ELR (cell line): Measurements from ENCODE around the gene CCDC197.

ENCODE experiments used
- DNase-seq: peaks from one replicate; pipeline ENCODE4 v3.0.0-alpha.2; 2015; ENCODE audit warnings: low read depth

CCDC197 gene

GRCh38 chr14:93961620-93962019, 35.5 kb upstream of the CCDC197 start:
- no peak for DNase-seq

- peak; percentile 78 for DNase-seq
These were observed 34.1 kb upstream of the CCDC197 start for GRCh38 chr14:93962701-93963601.

GRCh38 chr14:93963692-93964091, 33.4 kb upstream of the CCDC197 start:
- no peak for DNase-seq

- no peak for DNase-seq
These were observed 32.8 kb upstream of the CCDC197 start for GRCh38 chr14:93964281-93964680.

GRCh38 chr14:93964820-93965286, 32.2 kb upstream of the CCDC197 start:
- no peak for DNase-seq

- DNase-seq = peak; percentile 96
These were observed 31.7 kb upstream of the CCDC197 start for GRCh38 chr14:93965287-93965821.

- no peak for DNase-seq
These were observed 31.1 kb upstream of the CCDC197 start for GRCh38 chr14:93965946-93966474.

GRCh38 chr14:93967637-93968250, 29.4 kb upstream of the CCDC197 start:
- no peak for DNase-seq

GRCh38 chr14:93969082-93969828, 27.8 kb upstream of the CCDC197 start:
- no peak for DNase-seq

- peak; percentile 51 for DNase-seq
These were observed 26.5 kb upstream of the CCDC197 start for GRCh38 chr14:93970585-93970964.

- no peak for DNase-seq
These were observed 26.0 kb upstream of the CCDC197 start for GRCh38 chr14:93970965-93971634.

GRCh38 chr14:93971635-93972027, 25.5 kb upstream of the CCDC197 start:
- DNase-seq = no peak

- no peak for DNase-seq
These were observed 24.4 kb upstream of the CCDC197 start for GRCh38 chr14:93972618-93973205.

- no peak for DNase-seq
These were observed 23.5 kb upstream of the CCDC197 start for GRCh38 chr14:93973607-93974006.

GRCh38 chr14:93974299-93974698, 22.8 kb upstream of the CCDC197 start:
- DNase-seq = no peak

GRCh38 chr14:93974833-93975232, 22.3 kb upstream of the CCDC197 start:
- DNase-seq = no peak

GRCh38 chr14:93975791-93976476, 21.2 kb upstream of the CCDC197 start:
- DNase-seq = no peak

- DNase-seq = no peak
These were observed 20.5 kb upstream of the CCDC197 start, which contains the start of gene ASB2 for GRCh38 chr14:93976477-93977057. ASB2 (minus strand) TSS chr14:93976570; CDS start chr14:93964539, 12,031 bp downstream.

GRCh38 chr14:93977171-93977570, 19.9 kb upstream of the CCDC197 start:
- no peak for DNase-seq
